ENCODE results near the gene DDX46. TPM values are rescaled to one million over a fixed set of nuclear protein-coding genes. Genes with fewer than 3 reads are reported as not detected.
"Not testable (repeated sequence)": the region's sequence is repeated elsewhere in the genome, so short reads cannot be mapped to it uniquely, and the experiment has no call there.

Gene DDX46
- total RNA-seq, 2 experiments from 2014 or later: 69.6 to 72.8 TPM

DNA sequence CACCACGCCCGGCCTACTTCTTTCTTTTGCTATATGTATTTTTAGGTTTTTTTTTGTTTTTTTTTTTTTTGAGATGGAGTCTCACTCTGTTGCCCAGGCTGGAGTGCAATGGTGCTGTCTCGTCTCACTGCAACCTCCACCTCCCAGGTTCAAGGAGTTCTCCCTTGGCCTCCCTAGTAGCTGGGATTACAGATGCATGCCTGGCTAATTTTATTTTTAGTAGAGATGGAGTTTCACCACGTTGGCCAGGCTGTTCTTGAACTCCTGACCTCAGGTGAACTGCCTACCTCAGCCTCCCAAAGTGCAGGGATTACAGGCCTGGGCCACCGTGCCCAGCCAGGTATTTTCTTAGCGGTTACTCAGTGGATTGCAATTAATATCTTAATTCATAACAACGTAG is 63.3 kb downstream of the DDX46 start:
- ChIA-PET CTCF (interaction anchor here (1.9 kb wide), 1 partner anchor 63 kb away, joined by 5 read pairs; the partner anchor contains the start of gene DDX46), POLR2A (no interaction called here)
- peaks cover 34% of the 10 kb centered on the region for H3K36me3 Mint-ChIP-seq (ENCODE audit: low read depth)
- H3K27ac Mint-ChIP-seq: no peak overlapping the region
- H3K4me3 Mint-ChIP-seq: no peak overlapping the region
- H3K9me3 Mint-ChIP-seq (ENCODE audit: insufficient read depth): no peaks in the 10 kb centered on the region
- H3K4me1 Mint-ChIP-seq (ENCODE audit: low read depth): peaks cover 5% of the 10 kb centered on the region
- DNase-seq (no peak), ATAC-seq (no peak)
- H3K27me3 Mint-ChIP-seq (ENCODE audit: low read depth): no peaks in the 10 kb centered on the region

DNA sequence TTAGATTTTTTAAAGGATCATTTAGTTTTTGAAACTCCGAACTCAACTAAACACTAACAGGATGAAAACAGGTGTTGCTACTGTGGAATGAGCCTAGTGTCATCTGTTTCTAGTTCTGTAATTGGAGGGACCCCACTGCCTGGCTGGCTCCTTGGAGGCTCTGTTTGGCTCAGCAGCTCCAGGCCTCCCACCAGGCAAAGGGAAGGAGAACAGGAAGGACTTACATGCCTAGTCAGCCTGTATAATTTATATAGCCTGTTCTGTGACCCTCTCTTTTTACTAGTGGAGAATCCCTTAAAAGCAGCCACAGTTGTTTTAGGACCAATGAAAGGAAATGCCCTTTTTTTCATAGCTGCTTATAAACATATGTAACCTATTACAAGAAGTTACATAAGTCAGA is 66.1 kb downstream of the DDX46 start:
- ChIA-PET POLR2A (interaction anchor here (1.1 kb wide), 1 partner anchor 21 kb away, joined by 4 read pairs; the partner anchor contains the start of gene C5orf24), CTCF (interaction anchor here (0.6 to 1.8 kb wide), 5 partner anchors 11 to 85 kb away, joined by 3 to 4 read pairs (median 3); partner anchors contain the start of gene PCBD2)
- no peak for DNase-seq
- no peak overlapping the region for H3K27ac Mint-ChIP-seq
- no peak overlapping the region for H3K4me3 Mint-ChIP-seq
- H3K36me3 Mint-ChIP-seq (ENCODE audit: low read depth): peaks cover 38% of the 10 kb centered on the region
- H3K9me3 Mint-ChIP-seq (ENCODE audit: insufficient read depth): no peaks in the 10 kb centered on the region
- H3K27me3 Mint-ChIP-seq (ENCODE audit: low read depth): no peaks in the 10 kb centered on the region
- H3K4me1 Mint-ChIP-seq (ENCODE audit: low read depth): peaks cover 5% of the 10 kb centered on the region
- no peak for ATAC-seq

DNA sequence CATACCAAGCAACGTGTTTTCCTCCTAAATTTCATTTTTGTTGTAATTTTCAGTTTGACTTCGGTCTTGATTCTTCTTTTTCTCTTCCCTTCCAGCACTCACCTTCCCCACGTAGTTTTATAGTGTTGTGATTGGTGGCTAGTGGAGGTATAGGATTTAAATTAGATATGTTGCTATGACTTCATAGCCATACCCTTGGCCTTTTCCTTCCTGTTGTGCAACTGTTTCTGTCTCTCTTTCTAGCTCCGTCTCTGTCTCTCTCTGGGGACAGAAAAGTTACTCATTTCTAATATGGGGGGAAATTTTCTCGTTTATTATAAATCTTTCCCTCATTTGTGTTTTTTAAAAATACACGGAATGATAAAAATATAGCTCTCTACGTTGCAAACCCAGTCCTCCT is 66.6 kb downstream of the DDX46 start:
- ChIA-PET CTCF (interaction anchor here (0.6 to 1.8 kb wide), 5 partner anchors 10 to 85 kb away, joined by 3 to 4 read pairs (median 3); partner anchors contain the start of gene PCBD2), POLR2A (interaction anchor here (1.1 kb wide), 1 partner anchor 20 kb away, joined by 4 read pairs; the partner anchor contains the start of gene C5orf24)
- H3K4me1 Mint-ChIP-seq (ENCODE audit: low read depth): peaks cover 5% of the 10 kb centered on the region
- no peaks in the 10 kb centered on the region for H3K9me3 Mint-ChIP-seq (ENCODE audit: insufficient read depth)
- H3K27ac Mint-ChIP-seq: no peak overlapping the region
- no peak overlapping the region for H3K4me3 Mint-ChIP-seq
- ATAC-seq (no peak), DNase-seq (no peak)
- H3K36me3 Mint-ChIP-seq (ENCODE audit: low read depth): peaks cover 38% of the 10 kb centered on the region
- H3K27me3 Mint-ChIP-seq (ENCODE audit: low read depth): no peaks in the 10 kb centered on the region

GRCh38 chr5:134833340-134834032 is 74.9 kb downstream of the DDX46 start:
- Mint-ChIP-seq H3K27ac (no peak overlapping the region), H3K27me3 (ENCODE audit: low read depth) (no peaks in the 10 kb centered on the region), H3K4me3 (no peak overlapping the region), H3K4me1 (ENCODE audit: low read depth) (no peaks in the 10 kb centered on the region), H3K36me3 (ENCODE audit: low read depth) (peaks cover 19% of the 10 kb centered on the region), H3K9me3 (ENCODE audit: insufficient read depth) (no peaks in the 10 kb centered on the region)
- CTCF ChIA-PET: interaction anchor here (2.1 kb wide), 1 partner anchor 11 kb away, joined by 7 read pairs; no protein-coding TSS in a partner anchor
- POLR2A ChIA-PET: interaction anchor here (1.4 kb wide), 1 partner anchor 9 kb away, joined by 5 read pairs; no protein-coding TSS in a partner anchor
- DNase-seq (no peak), ATAC-seq (no peak)

GRCh38 chr5:134835623-134836022 is 77.0 kb downstream of the DDX46 start:
- POLR2A ChIA-PET: interaction anchor here (1.0 kb wide), 1 partner anchor 10 kb away, joined by 3 read pairs; the partner anchor contains the start of gene C5orf24
- CTCF ChIA-PET: interaction anchor here (0.9 kb wide), 1 partner anchor 11 kb away, joined by 3 read pairs; no protein-coding TSS in a partner anchor

DNA sequence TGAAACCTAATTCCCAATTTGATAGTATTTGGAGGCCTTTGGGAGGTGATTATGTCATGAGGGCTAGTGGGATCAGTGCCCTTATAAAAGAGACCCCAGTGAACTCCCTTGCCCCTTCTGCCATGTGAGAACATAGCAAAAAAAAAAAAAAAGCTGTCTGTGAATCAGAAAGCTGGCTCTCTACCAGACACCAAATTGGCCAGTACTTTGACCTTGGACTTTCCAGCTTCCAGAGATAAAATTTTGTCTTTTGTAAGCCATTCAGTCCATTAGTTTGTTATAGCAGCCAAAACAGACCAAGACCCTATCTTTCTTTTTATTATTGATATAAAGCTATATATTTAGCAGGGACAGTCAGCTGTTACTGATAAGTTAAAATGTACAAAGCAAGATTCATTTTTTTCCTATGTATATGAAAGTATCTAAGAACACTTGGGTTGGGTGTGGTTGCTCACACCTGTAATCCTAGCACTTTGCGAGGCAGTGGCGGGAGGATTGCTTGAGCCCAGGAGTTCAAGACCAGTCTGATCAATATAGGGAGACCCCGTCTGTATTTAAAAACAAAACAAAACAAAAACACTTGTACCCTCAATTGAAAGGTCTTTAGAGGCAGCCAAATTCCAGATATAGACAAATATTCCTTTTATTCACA is 79.1 kb downstream of the DDX46 start:
- no peaks in the 10 kb centered on the region for H3K4me1 Mint-ChIP-seq (ENCODE audit: low read depth)
- no peaks in the 10 kb centered on the region for H3K27me3 Mint-ChIP-seq (ENCODE audit: low read depth)
- ATAC-seq: no peak
- no peak overlapping the region for H3K4me3 Mint-ChIP-seq
- H3K9me3 Mint-ChIP-seq (ENCODE audit: insufficient read depth): no peaks in the 10 kb centered on the region
- H3K27ac Mint-ChIP-seq: no peak overlapping the region
- H3K36me3 Mint-ChIP-seq (ENCODE audit: low read depth): peaks cover 12% of the 10 kb centered on the region
- ChIA-PET POLR2A (no interaction called here), CTCF (no interaction called here)
- no peak for DNase-seq

More at GRCh38 chr5:134835623-134836022, 77.0 kb downstream of the DDX46 start:
- DNase-seq (no peak), ATAC-seq (no peak)
- H3K27me3 Mint-ChIP-seq (ENCODE audit: low read depth): no peaks in the 10 kb centered on the region
- no peak overlapping the region for H3K27ac Mint-ChIP-seq
- H3K9me3 Mint-ChIP-seq (ENCODE audit: insufficient read depth): no peaks in the 10 kb centered on the region
- no peaks in the 10 kb centered on the region for H3K4me1 Mint-ChIP-seq (ENCODE audit: low read depth)
- peaks cover 17% of the 10 kb centered on the region for H3K36me3 Mint-ChIP-seq (ENCODE audit: low read depth)
- no peak overlapping the region for H3K4me3 Mint-ChIP-seq

- CTCF ChIA-PET; H3K4me3 Mint-ChIP-seq; POLR2A ChIA-PET; H3K27me3 Mint-ChIP-seq (ENCODE audit: low read depth); H3K4me1 Mint-ChIP-seq (ENCODE audit: low read depth); H3K9me3 Mint-ChIP-seq (ENCODE audit: insufficient read depth); ATAC-seq; DNase-seq: not testable (repeated sequence)
- H3K27ac Mint-ChIP-seq: peak overlapping the region; percentile 5
- peaks cover 12% of the 10 kb centered on the region for H3K36me3 Mint-ChIP-seq (ENCODE audit: low read depth)
These were observed 79.8 kb downstream of the DDX46 start for GRCh38 chr5:134838361-134838760.

GRCh38 chr5:134840811-134841210 is 82.2 kb downstream of the DDX46 start:
- no peaks in the 10 kb centered on the region for H3K9me3 Mint-ChIP-seq (ENCODE audit: insufficient read depth)
- ATAC-seq (no peak), DNase-seq (no peak)
- no peak overlapping the region for H3K27ac Mint-ChIP-seq
- POLR2A ChIA-PET: interaction anchor here (1.5 kb wide), 1 partner anchor 33 kb away, joined by 4 read pairs; no protein-coding TSS in a partner anchor
- CTCF ChIA-PET: interaction anchor here (0.5 to 0.9 kb wide), 2 partner anchors 75 to 106 kb away, joined by 3 read pairs; no protein-coding TSS in a partner anchor
- no peaks in the 10 kb centered on the region for H3K27me3 Mint-ChIP-seq (ENCODE audit: low read depth)
- peaks cover 9% of the 10 kb centered on the region for H3K4me1 Mint-ChIP-seq (ENCODE audit: low read depth)
- peaks cover 17% of the 10 kb centered on the region for H3K36me3 Mint-ChIP-seq (ENCODE audit: low read depth)
- H3K4me3 Mint-ChIP-seq: no peak overlapping the region

DNA sequence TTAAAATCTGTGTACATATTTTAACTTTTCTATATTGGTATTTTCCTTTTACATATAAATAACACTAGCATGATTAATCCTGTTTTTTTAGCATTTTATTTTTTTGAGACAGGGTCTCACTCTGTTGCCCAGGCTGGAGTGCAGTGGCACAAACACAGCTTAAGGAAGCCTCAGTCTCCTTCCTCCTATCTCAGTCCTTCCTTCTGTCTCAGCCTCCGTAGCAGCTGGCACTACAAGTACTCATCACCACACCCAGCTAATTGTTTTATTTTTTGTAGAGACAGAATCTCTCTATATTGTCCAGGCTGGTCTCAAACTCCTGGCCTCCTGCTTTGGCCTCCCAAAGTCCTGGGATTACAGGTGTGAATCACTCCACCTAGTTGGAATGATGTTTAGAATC is 85.7 kb downstream of the DDX46 start:
- POLR2A ChIA-PET: interaction anchor here (0.6 to 2.1 kb wide), 3 partner anchors 60 to 324 kb away, joined by 3 to 19 read pairs (median 7); partner anchors contain the start of genes CAMLG and PCBD2
- no peak overlapping the region for H3K4me3 Mint-ChIP-seq
- no peaks in the 10 kb centered on the region for H3K9me3 Mint-ChIP-seq (ENCODE audit: insufficient read depth)
- peaks cover 24% of the 10 kb centered on the region for H3K4me1 Mint-ChIP-seq (ENCODE audit: low read depth)
- CTCF ChIA-PET: interaction anchor here (1.8 to 2.6 kb wide), 3 partner anchors 10 to 105 kb away, joined by 5 to 21 read pairs (median 7); partner anchors contain the start of gene PCBD2
- DNase-seq (no peak), ATAC-seq (no peak)
- no peaks in the 10 kb centered on the region for H3K27me3 Mint-ChIP-seq (ENCODE audit: low read depth)
- peak overlapping the region; percentile 61 for H3K27ac Mint-ChIP-seq
- H3K36me3 Mint-ChIP-seq (ENCODE audit: low read depth): peaks cover 29% of the 10 kb centered on the region

GRCh38 chr5:134845335-134845851 is 86.8 kb downstream of the DDX46 start:
- Mint-ChIP-seq H3K27ac (peak overlapping the region; percentile 96), H3K36me3 (ENCODE audit: low read depth) (peaks cover 29% of the 10 kb centered on the region), H3K4me3 (peak overlapping the region; percentile 93), H3K27me3 (ENCODE audit: low read depth) (no peaks in the 10 kb centered on the region), H3K4me1 (ENCODE audit: low read depth) (peaks cover 29% of the 10 kb centered on the region), H3K9me3 (ENCODE audit: insufficient read depth) (no peaks in the 10 kb centered on the region)
- no peak for DNase-seq
- ChIA-PET POLR2A (interaction anchor here (0.6 to 2.1 kb wide), 17 partner anchors 10 to 619 kb away, joined by 3 to 19 read pairs (median 4); partner anchors contain the start of genes CAMLG, CDKL3, DDX46 and PCBD2), CTCF (interaction anchor here (0.8 to 2.6 kb wide), 10 partner anchors 11 to 107 kb away, joined by 3 to 21 read pairs (median 4); partner anchors contain the start of genes CAMLG, DDX46, PCBD2 and TXNDC15)
- no peak for ATAC-seq
